ENCODE data around the gene DCBLD2.

Gene DCBLD2

GRCh38 chr3:98811048-98811447, 90.4 kb downstream of the DCBLD2 start:
- no peak overlapping the region for H3K4me3 ChIP-seq (ENCODE audit: insufficient read depth, low read depth, low read length)
- no peaks in the 10 kb centered on the region for H3K9me3 ChIP-seq (ENCODE audit: control insufficient read depth, low read length)
- peaks cover 32% of the 10 kb centered on the region for H3K36me3 ChIP-seq (ENCODE audit: control insufficient read depth, insufficient read depth, low read length)
- no peaks in the 10 kb centered on the region for H3K4me1 ChIP-seq (ENCODE audit: control insufficient read depth, insufficient read depth, low read length)
- no peak overlapping the region for H3K27ac ChIP-seq (ENCODE audit: insufficient read depth, low read depth, low read length, poor library complexity, severe bottlenecking)
- 95 to 100% methylated on average over 5 to 6 of the region's 6 CpGs for whole genome bisulfite sequencing, 2 experiments
- no peaks in the 10 kb centered on the region for H3K27me3 ChIP-seq (ENCODE audit: control insufficient read depth, insufficient read depth, low read length, poor library complexity, severe bottlenecking)

GRCh38 chr3:98809557-98809956, 91.9 kb downstream of the DCBLD2 start:
- peaks cover 37% of the 10 kb centered on the region for H3K36me3 ChIP-seq (ENCODE audit: control insufficient read depth, insufficient read depth, low read length)

GRCh38 chr3:98808071-98808470, 93.4 kb downstream of the DCBLD2 start:
- Histone ChIP-seq H3K9me3 (ENCODE audit: control insufficient read depth, low read length) (no peaks in the 10 kb centered on the region), H3K4me1 (ENCODE audit: control insufficient read depth, insufficient read depth, low read length) (no peaks in the 10 kb centered on the region), H3K4me3 (ENCODE audit: insufficient read depth, low read depth, low read length) (no peak overlapping the region), H3K27ac (ENCODE audit: insufficient read depth, low read depth, low read length, poor library complexity, severe bottlenecking) (no peak overlapping the region), H3K27me3 (ENCODE audit: control insufficient read depth, insufficient read depth, low read length, poor library complexity, severe bottlenecking) (no peaks in the 10 kb centered on the region), H3K36me3 (ENCODE audit: control insufficient read depth, insufficient read depth, low read length) (peaks cover 32% of the 10 kb centered on the region)
- WGBS, 2 experiments, result 86 to 98% methylated on average over 2 of the region's 2 CpGs

More at GRCh38 chr3:98809557-98809956, 91.9 kb downstream of the DCBLD2 start:
- Histone ChIP-seq H3K9me3 (ENCODE audit: control insufficient read depth, low read length) (no peaks in the 10 kb centered on the region), H3K27me3 (ENCODE audit: control insufficient read depth, insufficient read depth, low read length, poor library complexity, severe bottlenecking) (no peaks in the 10 kb centered on the region), H3K4me1 (ENCODE audit: control insufficient read depth, insufficient read depth, low read length) (no peaks in the 10 kb centered on the region), H3K4me3 (ENCODE audit: insufficient read depth, low read depth, low read length) (no peak overlapping the region), H3K27ac (ENCODE audit: insufficient read depth, low read depth, low read length, poor library complexity, severe bottlenecking) (no peak overlapping the region)
- 94 to 96% methylated on average over 3 of the region's 3 CpGs for WGBS, 2 experiments

- WGBS, 2 experiments, result 100% methylated on average over 1 of the region's 1 CpG
These were observed 93.9 kb downstream of the DCBLD2 start for GRCh38 chr3:98807561-98807960.

GRCh38 chr3:98807011-98807410, 94.5 kb downstream of the DCBLD2 start:
- Histone ChIP-seq H3K4me3 (ENCODE audit: insufficient read depth, low read depth, low read length) (no peak overlapping the region), H3K27me3 (ENCODE audit: control insufficient read depth, insufficient read depth, low read length, poor library complexity, severe bottlenecking) (no peaks in the 10 kb centered on the region), H3K4me1 (ENCODE audit: control insufficient read depth, insufficient read depth, low read length) (no peaks in the 10 kb centered on the region), H3K9me3 (ENCODE audit: control insufficient read depth, low read length) (no peaks in the 10 kb centered on the region), H3K36me3 (ENCODE audit: control insufficient read depth, insufficient read depth, low read length) (peaks cover 32% of the 10 kb centered on the region), H3K27ac (ENCODE audit: insufficient read depth, low read depth, low read length, poor library complexity, severe bottlenecking) (no peak overlapping the region)
- WGBS, 2 experiments, result 92 to 97% methylated on average over 4 of the region's 4 CpGs

More at GRCh38 chr3:98807561-98807960, 93.9 kb downstream of the DCBLD2 start:
- H3K9me3 ChIP-seq (ENCODE audit: control insufficient read depth, low read length), result no peaks in the 10 kb centered on the region
- H3K4me1 ChIP-seq (ENCODE audit: control insufficient read depth, insufficient read depth, low read length), result no peaks in the 10 kb centered on the region
- H3K27ac ChIP-seq (ENCODE audit: insufficient read depth, low read depth, low read length, poor library complexity, severe bottlenecking), result no peak overlapping the region
- H3K4me3 ChIP-seq (ENCODE audit: insufficient read depth, low read depth, low read length), result no peak overlapping the region
- H3K36me3 ChIP-seq (ENCODE audit: control insufficient read depth, insufficient read depth, low read length), result peaks cover 32% of the 10 kb centered on the region
- no peaks in the 10 kb centered on the region for H3K27me3 ChIP-seq (ENCODE audit: control insufficient read depth, insufficient read depth, low read length, poor library complexity, severe bottlenecking)

- no peaks in the 10 kb centered on the region for H3K27me3 ChIP-seq (ENCODE audit: control insufficient read depth, insufficient read depth, low read length, poor library complexity, severe bottlenecking)
- H3K9me3 ChIP-seq (ENCODE audit: control insufficient read depth, low read length), result no peaks in the 10 kb centered on the region
- no peaks in the 10 kb centered on the region for H3K4me1 ChIP-seq (ENCODE audit: control insufficient read depth, insufficient read depth, low read length)
- H3K27ac ChIP-seq (ENCODE audit: insufficient read depth, low read depth, low read length, poor library complexity, severe bottlenecking), result no peak overlapping the region
- peaks cover 35% of the 10 kb centered on the region for H3K36me3 ChIP-seq (ENCODE audit: control insufficient read depth, insufficient read depth, low read length)
- H3K4me3 ChIP-seq (ENCODE audit: insufficient read depth, low read depth, low read length), result no peak overlapping the region
- WGBS, 2 experiments, result 95 to 100% methylated on average over 1 of the region's 1 CpG
These were observed 95.0 kb downstream of the DCBLD2 start for GRCh38 chr3:98806521-98806920.

GRCh38 chr3:98805571-98805970, 95.9 kb downstream of the DCBLD2 start:
- H3K4me1 ChIP-seq (ENCODE audit: control insufficient read depth, insufficient read depth, low read length), result no peaks in the 10 kb centered on the region
- no peak overlapping the region for H3K4me3 ChIP-seq (ENCODE audit: insufficient read depth, low read depth, low read length)
- H3K27me3 ChIP-seq (ENCODE audit: control insufficient read depth, insufficient read depth, low read length, poor library complexity, severe bottlenecking), result no peaks in the 10 kb centered on the region
- no peak overlapping the region for H3K27ac ChIP-seq (ENCODE audit: insufficient read depth, low read depth, low read length, poor library complexity, severe bottlenecking)
- H3K9me3 ChIP-seq (ENCODE audit: control insufficient read depth, low read length), result no peaks in the 10 kb centered on the region
- peaks cover 43% of the 10 kb centered on the region for H3K36me3 ChIP-seq (ENCODE audit: control insufficient read depth, insufficient read depth, low read length)
- WGBS, 2 experiments, result 94 to 97% methylated on average over 5 to 6 of the region's 6 CpGs

GRCh38 chr3:98801043-98801747, 100.3 kb downstream of the DCBLD2 start:
- H3K4me3 ChIP-seq (ENCODE audit: insufficient read depth, low read depth, low read length), result no peak overlapping the region
- H3K9me3 ChIP-seq (ENCODE audit: control insufficient read depth, low read length), result no peaks in the 10 kb centered on the region
- H3K36me3 ChIP-seq (ENCODE audit: control insufficient read depth, insufficient read depth, low read length), result peaks cover 27% of the 10 kb centered on the region
- no peak overlapping the region for H3K27ac ChIP-seq (ENCODE audit: insufficient read depth, low read depth, low read length, poor library complexity, severe bottlenecking)
- H3K27me3 ChIP-seq (ENCODE audit: control insufficient read depth, insufficient read depth, low read length, poor library complexity, severe bottlenecking), result no peaks in the 10 kb centered on the region
- no peaks in the 10 kb centered on the region for H3K4me1 ChIP-seq (ENCODE audit: control insufficient read depth, insufficient read depth, low read length)
- WGBS, 2 experiments, result 91 to 92% methylated on average over 6 to 7 of the region's 7 CpGs

GRCh38 chr3:98800401-98800800, 101.1 kb downstream of the DCBLD2 start:
- no peak overlapping the region for H3K27ac ChIP-seq (ENCODE audit: insufficient read depth, low read depth, low read length, poor library complexity, severe bottlenecking)
- WGBS, 2 experiments, result 97 to 98% methylated on average over 3 of the region's 3 CpGs
- no peaks in the 10 kb centered on the region for H3K4me1 ChIP-seq (ENCODE audit: control insufficient read depth, insufficient read depth, low read length)
- H3K4me3 ChIP-seq (ENCODE audit: insufficient read depth, low read depth, low read length), result no peak overlapping the region
- H3K9me3 ChIP-seq (ENCODE audit: control insufficient read depth, low read length), result no peaks in the 10 kb centered on the region
- H3K27me3 ChIP-seq (ENCODE audit: control insufficient read depth, insufficient read depth, low read length, poor library complexity, severe bottlenecking), result no peaks in the 10 kb centered on the region
- H3K36me3 ChIP-seq (ENCODE audit: control insufficient read depth, insufficient read depth, low read length), result peaks cover 20% of the 10 kb centered on the region

GRCh38 chr3:98799479-98799878, 102.0 kb downstream of the DCBLD2 start:
- WGBS, 2 experiments, result 93 to 96% methylated on average over 3 of the region's 3 CpGs
- Histone ChIP-seq H3K36me3 (ENCODE audit: control insufficient read depth, insufficient read depth, low read length) (peaks cover 15% of the 10 kb centered on the region), H3K4me3 (ENCODE audit: insufficient read depth, low read depth, low read length) (no peak overlapping the region), H3K4me1 (ENCODE audit: control insufficient read depth, insufficient read depth, low read length) (no peaks in the 10 kb centered on the region), H3K27me3 (ENCODE audit: control insufficient read depth, insufficient read depth, low read length, poor library complexity, severe bottlenecking) (no peaks in the 10 kb centered on the region), H3K9me3 (ENCODE audit: control insufficient read depth, low read length) (no peaks in the 10 kb centered on the region), H3K27ac (ENCODE audit: insufficient read depth, low read depth, low read length, poor library complexity, severe bottlenecking) (no peak overlapping the region)
